GM12878 (cell line): ENCODE results near the gene MPRIP. TPM values are rescaled to one million over a fixed set of nuclear protein-coding genes. Genes with fewer than 3 reads are reported as not detected.

Experiments used
- ATAC-seq: fragments of 200-7000 bp; cut with Tn5 transposase; 3 replicates; pipeline ENCODE4 v1.9.1; 2020; ENCODE audit warnings: mild to moderate bottlenecking, moderate library complexity
- BruUV-seq: library from RNA; stranded (reverse); fragments of 400-500 nt; replicated peaks from 2 replicates; lab custom pipeline; 2021; lab: Mats Ljungman, UMichigan
- CTCF ChIA-PET: fragments of 300-600 bp; sonication (Branson Sonifier 250); formaldehyde crosslinking; extraction: SDS; loops from one replicate; lab custom pipeline; 2021; ENCODE audit warnings: inconsistent platforms; lab: Yijun Ruan, JAX
- POLR2A ChIA-PET: fragments of 350-600 bp; formaldehyde crosslinking; extraction: SDS; loops from one replicate; lab custom pipeline; 2021; ENCODE audit warnings: inconsistent platforms; lab: Charles Lee
- RAD21 ChIA-PET: fragments of 300-600 bp; sonication (Branson Sonifier 250); formaldehyde crosslinking; loops from one replicate; lab custom pipeline; 2023; ENCODE audit warnings: antibody characterized with exemption; ENCODE audit not compliant: unreplicated experiment; lab: Charles Lee
- SMC1A ChIA-PET: fragments of 300-600 bp; sonication (Branson Sonifier 250); formaldehyde crosslinking; loops from one replicate; lab custom pipeline; 2023; ENCODE audit not compliant: unreplicated experiment, uncharacterized antibody; lab: Charles Lee
- DNase-seq: peaks from one replicate; pipeline ENCODE4 v3.0.0-alpha.2; 2011; ENCODE audit warnings: low read depth, low spot score
- FAIRE-seq: peaks from 3 replicates; lab custom pipeline; 2011; peaks lifted over from hg19 to GRCh38; lab: Jason Lieb, UNC
- H2AFZ ChIP-seq: 2 replicates; pipeline ENCODE4 v1.6.0; 2011; ENCODE audit warnings: low read depth, low read length, control low read depth; ENCODE audit not compliant: control insufficient read depth
- H3K27ac ChIP-seq: 2 replicates; pipeline ENCODE4 v1.5.1; 2011; ENCODE audit warnings: control low read depth; ENCODE audit not compliant: control insufficient read depth, insufficient read depth
- H3K27me3 ChIP-seq, 2 experiments: replicated peaks in 1 of 2; 2 replicates each; pipeline versions ENCODE4 v1.6.0 to v1.6.1; 2011; ENCODE audit warnings: low read length in 1 of 2; ENCODE audit not compliant: control insufficient read depth in 2 of 2, insufficient read depth in 2 of 2
- H3K36me3 ChIP-seq, 2 experiments: 2 replicates each; pipeline ENCODE4 v1.5.1; 2011; ENCODE audit warnings: low read length in 1 of 2; ENCODE audit not compliant: control insufficient read depth in 2 of 2, insufficient read depth in 2 of 2
- H3K4me1 ChIP-seq: 2 replicates; pipeline ENCODE4 v1.6.1; 2011; ENCODE audit warnings: mild to moderate bottlenecking, low read length, moderate library complexity, mixed read lengths; ENCODE audit not compliant: control insufficient read depth, insufficient read depth
- H3K4me2 ChIP-seq: 2 replicates; pipeline ENCODE4 v1.6.0; 2011; ENCODE audit warnings: control low read depth; ENCODE audit not compliant: control insufficient read depth, insufficient read depth
- H3K4me3 ChIP-seq: fragments of 200-600 bp; sonication (generic); 2 replicates; pipeline ENCODE4 v1.5.1; 2016
- H3K79me2 ChIP-seq: 2 replicates; pipeline ENCODE4 v1.6.0; 2011; ENCODE audit warnings: low read length; ENCODE audit not compliant: control insufficient read depth, insufficient read depth
- H3K9ac ChIP-seq: 2 replicates; pipeline ENCODE4 v1.8.0; 2011; ENCODE audit warnings: low read length, control low read depth, mixed read lengths; ENCODE audit not compliant: control insufficient read depth, insufficient read depth
- H3K9me3 ChIP-seq: replicated peaks from 3 replicates; pipeline ENCODE4 v1.5.1; 2011; ENCODE audit warnings: mild to moderate bottlenecking, low read length; ENCODE audit not compliant: control insufficient read depth, insufficient read depth
- H4K20me1 ChIP-seq: 2 replicates; pipeline ENCODE4 v1.6.0; 2011; ENCODE audit not compliant: control insufficient read depth, insufficient read depth
- BCLAF1 ChIP-seq: fragments of 450-650 bp; IDR thresholded peaks from 2 replicates; pipeline ENCODE4 v1.6.1; 2017; ENCODE audit warnings: antibody characterized with exemption, mild to moderate bottlenecking, moderate library complexity
- BHLHE40 ChIP-seq, 2 experiments: fragments of 450-650 bp in 1 of 2; IDR thresholded peaks; 2 replicates each; pipeline ENCODE4 v1.6.1; 2011 to 2017; ENCODE audit warnings: low read depth in 2 of 2, borderline replicate concordance in 1 of 2, improper control_type of control experiment in 1 of 2, low read length in 1 of 2, mild to moderate bottlenecking in 1 of 2
- KAT2A ChIP-seq: conservative IDR thresholded peaks from 2 replicates; pipeline ENCODE4 v1.6.1; 2011; ENCODE audit warnings: low read depth, low read length; ENCODE audit not compliant: control insufficient read depth
- RBBP5 ChIP-seq: fragments of 200-600 bp; sonication (generic); conservative IDR thresholded peaks from 2 replicates; pipeline ENCODE4 v1.6.1; 2016
- RFX5 ChIP-seq: IDR thresholded peaks from 2 replicates; pipeline ENCODE4 v1.6.1; 2011; ENCODE audit warnings: low read depth, low read length, improper control_type of control experiment
- SKIL ChIP-seq: fragments of 450-650 bp; IDR thresholded peaks from 2 replicates; pipeline ENCODE4 v1.6.1; 2017; ENCODE audit warnings: mild to moderate bottlenecking, low read depth, inconsistent platforms; ENCODE audit not compliant: poor library complexity, severe bottlenecking
- SMC3 ChIP-seq: IDR thresholded peaks from 2 replicates; pipeline ENCODE4 v1.6.1; 2011; ENCODE audit warnings: low read length, improper control_type of control experiment, borderline replicate concordance
- SUPT20H ChIP-seq: IDR thresholded peaks from 2 replicates; pipeline ENCODE4 v1.6.1; 2011; ENCODE audit warnings: low read depth, mild to moderate bottlenecking, low read length, moderate library complexity, borderline replicate concordance; ENCODE audit not compliant: control insufficient read depth
- SUZ12 ChIP-seq: fragments of 200-600 bp; sonication (generic); IDR thresholded peaks from one replicate; pipeline ENCODE4 v1.6.1; 2018; ENCODE audit warnings: antibody characterized with exemption, mild to moderate bottlenecking; ENCODE audit not compliant: unreplicated experiment
- YY1 ChIP-seq: IDR thresholded peaks from 2 replicates; pipeline ENCODE4 v1.6.1; 2011; ENCODE audit warnings: low read depth, mild to moderate bottlenecking, low read length
- ZBTB4 ChIP-seq: fragments of 450-650 bp; formaldehyde crosslinking; IDR thresholded peaks from 2 replicates; pipeline ENCODE4 v1.4.0; 2022; ENCODE audit warnings: mild to moderate bottlenecking, moderate library complexity
- WGBS: methylation state at CpG from one replicate; pipeline ENCODE4 v1.1.6; 2016; ENCODE audit warnings: low lambda C conversion rate; ENCODE audit not compliant: insufficient replicate concordance, insufficient coverage; ENCODE audit errors: missing lambda C conversion rate; 5-methylcytosine and 5-hydroxymethylcytosine counted together
- in situ Hi-C: fragments of 300-500 bp; cut with MboI; formaldehyde crosslinking; loops from 9 replicates; pipeline ENCODE4 v1.14.3; 2018; ENCODE audit warnings: mixed read lengths
- intact Hi-C: fragments of 100-400 bp; cut with micrococcal nuclease; formaldehyde crosslinking; loops from one replicate; pipeline ENCODE4 v1.14.2; 2022; ENCODE audit not compliant: unreplicated experiment
- polyA plus RNA-seq, 11 experiments: library from polyadenylated mRNA; depleted of rRNA in 4 of 11; unstranded in 6 of 11; stranded (reverse) in 5 of 11; fragments of >200 nt; fragmentation: Nextera tagmentation in 4 of 11; fragmentation: Illumina TruSeq in 1 of 11; extraction: Ambion mirVana in 4 of 11; extraction: Trizol in 1 of 11; gene quantifications; 1 replicate in 1 of 11; 2 replicates in 10 of 11; pipeline versions ENCODE4 v1.2.1 to v1.2.3, GENCODE V29; 2011 to 2016; ENCODE audit warnings: inconsistent platforms in 2 of 11, missing spikeins in 2 of 11, low read depth in 1 of 11
- total RNA-seq, 4 experiments: library from RNA; depleted of rRNA in 3 of 4; stranded (reverse); fragments of >200 nt in 3 of 4; fragmentation: Illumina TruSeq in 1 of 4; extraction: Trizol in 1 of 4; gene quantifications; 2 replicates each; pipeline versions ENCODE4 v1.2.1 to v1.2.3, GENCODE V29; 2013 to 2021

MPRIP gene
- total and polyA plus RNA-seq, 10 of the 15 experiments (the other 5 are each of a cell fraction or from before 2014, with no cell fraction given) = 16.5 to 168 (median 71.7) TPM

- no peak overlapping the region for H2AFZ ChIP-seq
- 92% methylated on average over 14 of the region's 14 CpGs for WGBS
- no peak for FAIRE-seq
- no peaks in the 10 kb centered on the region for H3K27me3 ChIP-seq
- in situ Hi-C loops (no loop called here), intact Hi-C loops (no loop called here)
- H3K9me3 ChIP-seq = no peaks in the 10 kb centered on the region
- ChIA-PET CTCF (interaction anchor here (0.6 kb wide), 1 partner anchor 20 kb away, joined by 3 read pairs; no protein-coding TSS in a partner anchor), RAD21 (no interaction called here), POLR2A (interaction anchor here (0.7 kb wide), 1 partner anchor 181 kb away, joined by 4 read pairs; no protein-coding TSS in a partner anchor), SMC1A (no interaction called here)
- no peak overlapping the region for H3K9ac ChIP-seq
- ATAC-seq = no peak
- no peak for DNase-seq
- H3K36me3 ChIP-seq = peaks cover 17 to 26% of the 10 kb centered on the region in 2 experiments
- H3K4me1 ChIP-seq = no peaks in the 10 kb centered on the region
- H3K4me2 ChIP-seq = no peak overlapping the region
- TF ChIP-seq BHLHE40 (IDR thresholded peaks at IDR 0.05; ENCODE audit: borderline replicate concordance in 1 of 2, low read depth in 2 of 2, low read length in 1 of 2) (no peak), SUPT20H (no peak), SMC3 (no peak), BCLAF1 (no peak), SUZ12 (no peak), SKIL (no peak), KAT2A (no peak), ZBTB4 (CRISPR knock-in tag) (no peak), RFX5 (no peak), YY1 (no peak), RBBP5 (no peak)
- H3K4me3 ChIP-seq = no peak overlapping the region
- H3K79me2 ChIP-seq = no peaks in the 10 kb centered on the region
- no TSS peak for BruUV-seq
- H3K27ac ChIP-seq = no peak overlapping the region
- no peaks in the 10 kb centered on the region for H4K20me1 ChIP-seq
Observed at GRCh38 chr17:17173921-17174320, 131.7 kb downstream of the MPRIP start.
